Stimulated activated CD4-positive, alpha-beta T cell treated with anti-CD3 and anti-CD28 coated beads, TNF-alpha, amount 100 ng/mL, for 1 hour (primary cell): ENCODE data around the gene ILK.

Experiments
- DNase-seq, 3 donors: peaks; one replicate each; pipeline ENCODE4 v3.0.0-alpha.2; 2020; ENCODE audit warnings: low read depth in 3 of 3, low spot score in 1 of 3

The ILK gene

GRCh38 chr11:6572215-6572614 is 31.4 kb upstream of the ILK start:
- no peak for DNase-seq

- DNase-seq, result no peak
Observed at GRCh38 chr11:6574816-6575715, 28.5 kb upstream of the ILK start.

- DNase-seq, result no peak
Observed at GRCh38 chr11:6576471-6577373, 26.9 kb upstream of the ILK start.

- DNase-seq, result no peak
Observed at GRCh38 chr11:6578134-6578533, 25.4 kb upstream of the ILK start.

GRCh38 chr11:6579681-6580080 is 23.9 kb upstream of the ILK start:
- DNase-seq, result no peak

GRCh38 chr11:6583584-6583983 is 20.0 kb upstream of the ILK start:
- no peak for DNase-seq

- no peak for DNase-seq
Observed at GRCh38 chr11:6584528-6584927, 19.0 kb upstream of the ILK start.

GRCh38 chr11:6586434-6587359 is 16.9 kb upstream of the ILK start:
- no peak for DNase-seq

- no peak for DNase-seq
Observed at GRCh38 chr11:6587360-6587953, 16.1 kb upstream of the ILK start.

- no peak for DNase-seq
Observed at GRCh38 chr11:6588018-6588417, 15.6 kb upstream of the ILK start.

GRCh38 chr11:6594142-6594768 is 9.3 kb upstream of the ILK start:
- no peak for DNase-seq

GRCh38 chr11:6596239-6596877 is 7.2 kb upstream of the ILK start:
- DNase-seq, result no peak

GRCh38 chr11:6598555-6598954 is 5.0 kb upstream of the ILK start:
- no peak for DNase-seq

- no peak for DNase-seq
Observed at GRCh38 chr11:6599449-6599848, 4.1 kb upstream of the ILK start.

- DNase-seq, result no peak
Observed at GRCh38 chr11:6599881-6600390, 3.6 kb upstream of the ILK start.

GRCh38 chr11:6601041-6601461 is 2.5 kb upstream of the ILK start:
- DNase-seq, result no peak

- DNase-seq, result no peak
Observed at GRCh38 chr11:6602096-6602940, 1.3 kb upstream of the ILK start.

GRCh38 chr11:6604081-6604626 is 580 bp downstream of the ILK start:
- no peak for DNase-seq
